BLaER1 (cell line): ENCODE data around the gene SRD5A1.
A peak's percentile ranks its signal among the peaks of the same experiment; 100 is the strongest.
"Not testable (repeated sequence)": the region's sequence is repeated elsewhere in the genome, so short reads cannot be mapped to it uniquely, and the experiment has no call there.

ENCODE experiments used
- H3K27ac ChIP-seq: shearing (Covaris generic); formaldehyde crosslinking; 2 replicates; pipeline ENCODE4 v1.8.1; 2022
- H3K27me3 ChIP-seq: shearing (Covaris generic); formaldehyde crosslinking; 2 replicates; pipeline ENCODE4 v1.8.1; 2022
- H3K36me3 ChIP-seq: shearing (Covaris generic); formaldehyde crosslinking; 2 replicates; pipeline ENCODE4 v1.8.1; 2022
- H3K4me1 ChIP-seq: shearing (Covaris generic); formaldehyde crosslinking; 2 replicates; pipeline ENCODE4 v1.8.1; 2022
- H3K4me2 ChIP-seq: shearing (Covaris generic); formaldehyde crosslinking; 2 replicates; pipeline ENCODE4 v1.8.1; 2022
- H3K4me3 ChIP-seq: shearing (Covaris generic); formaldehyde crosslinking; 2 replicates; pipeline ENCODE4 v1.8.1; 2022
- H3K9ac ChIP-seq: shearing (Covaris generic); formaldehyde crosslinking; 2 replicates; pipeline ENCODE4 v1.8.1; 2022
- H3K9me3 ChIP-seq: shearing (Covaris generic); formaldehyde crosslinking; 2 replicates; pipeline ENCODE4 v1.8.1; 2022
- H4K20me1 ChIP-seq: shearing (Covaris generic); formaldehyde crosslinking; 2 replicates; pipeline ENCODE4 v1.8.1; 2022
- Cebpa-rat ChIP-seq: shearing (Covaris generic); IDR thresholded peaks from 2 replicates; pipeline ENCODE4 v1.8.1; 2022

SRD5A1 gene

GRCh38 chr5:6656680-6657079 is 23.4 kb downstream of the SRD5A1 start:
- no peaks in the 10 kb centered on the region for H4K20me1 ChIP-seq
- no peaks in the 10 kb centered on the region for H3K27me3 ChIP-seq
- peaks cover 25% of the 10 kb centered on the region for H3K4me1 ChIP-seq
- no peak overlapping the region for H3K27ac ChIP-seq
- peaks cover 25% of the 10 kb centered on the region for H3K9me3 ChIP-seq
- peaks cover 37% of the 10 kb centered on the region for H3K36me3 ChIP-seq
- no peak overlapping the region for H3K4me2 ChIP-seq
- no peak overlapping the region for H3K9ac ChIP-seq
- H3K4me3 ChIP-seq = no peak overlapping the region
- no peak for TF ChIP-seq Cebpa-rat

- no peak overlapping the region for H3K9ac ChIP-seq
- no peaks in the 10 kb centered on the region for H3K27me3 ChIP-seq
- peaks cover 38% of the 10 kb centered on the region for H3K36me3 ChIP-seq
- peaks cover 19% of the 10 kb centered on the region for H3K4me1 ChIP-seq
- no peak for TF ChIP-seq Cebpa-rat
- peak overlapping the region; percentile 79 for H3K4me2 ChIP-seq
- no peak overlapping the region for H3K4me3 ChIP-seq
- peak overlapping the region; percentile 7 for H3K27ac ChIP-seq
- H3K9me3 ChIP-seq = peaks cover 25% of the 10 kb centered on the region
- no peaks in the 10 kb centered on the region for H4K20me1 ChIP-seq
These were observed 26.9 kb downstream of the SRD5A1 start for GRCh38 chr5:6659941-6660684.

GRCh38 chr5:6660688-6661087 is 27.4 kb downstream of the SRD5A1 start:
- peak overlapping the region; percentile 79 for H3K4me2 ChIP-seq

GRCh38 chr5:6666762-6667161 is 33.5 kb downstream of the SRD5A1 start:
- no peaks in the 10 kb centered on the region for H4K20me1 ChIP-seq
- H3K4me1 ChIP-seq = no peaks in the 10 kb centered on the region
- H3K4me3 ChIP-seq = no peak overlapping the region
- H3K27ac ChIP-seq = no peak overlapping the region
- peaks cover 17% of the 10 kb centered on the region for H3K36me3 ChIP-seq
- no peaks in the 10 kb centered on the region for H3K9me3 ChIP-seq
- TF ChIP-seq Cebpa-rat = no peak
- H3K9ac ChIP-seq = no peak overlapping the region
- H3K4me2 ChIP-seq = no peak overlapping the region
- no peaks in the 10 kb centered on the region for H3K27me3 ChIP-seq

More at GRCh38 chr5:6660688-6661087, 27.4 kb downstream of the SRD5A1 start:
- no peak overlapping the region for H3K9ac ChIP-seq
- peaks cover 19% of the 10 kb centered on the region for H3K4me1 ChIP-seq
- H4K20me1 ChIP-seq = no peaks in the 10 kb centered on the region
- peaks cover 33% of the 10 kb centered on the region for H3K36me3 ChIP-seq
- H3K27me3 ChIP-seq = no peaks in the 10 kb centered on the region
- peaks cover 19% of the 10 kb centered on the region for H3K9me3 ChIP-seq
- no peak overlapping the region for H3K4me3 ChIP-seq
- no peak overlapping the region for H3K27ac ChIP-seq
- no peak for TF ChIP-seq Cebpa-rat

- Histone ChIP-seq H3K9ac (no peak overlapping the region), H3K27ac (no peak overlapping the region), H4K20me1 (no peaks in the 10 kb centered on the region), H3K4me1 (no peaks in the 10 kb centered on the region), H3K9me3 (no peaks in the 10 kb centered on the region), H3K4me2 (no peak overlapping the region), H3K4me3 (no peak overlapping the region), H3K27me3 (no peaks in the 10 kb centered on the region), H3K36me3 (peaks cover 17% of the 10 kb centered on the region)
- TF ChIP-seq Cebpa-rat = no peak
These were observed 34.4 kb downstream of the SRD5A1 start for GRCh38 chr5:6667648-6668047.

GRCh38 chr5:6668717-6669116 is 35.5 kb downstream of the SRD5A1 start:
- not testable (repeated sequence) for H3K9me3 ChIP-seq, H3K4me2 ChIP-seq, H3K27ac ChIP-seq, H3K4me1 ChIP-seq, H4K20me1 ChIP-seq, H3K9ac ChIP-seq, H3K4me3 ChIP-seq, H3K27me3 ChIP-seq
- peaks cover 18% of the 10 kb centered on the region; the same call in 1 of the 2 replicates for H3K36me3 ChIP-seq

GRCh38 chr5:6673031-6673430 is 39.8 kb downstream of the SRD5A1 start:
- TF ChIP-seq Cebpa-rat = no peak
- no peak overlapping the region for H3K27ac ChIP-seq
- H3K9ac ChIP-seq = no peak overlapping the region
- H3K9me3 ChIP-seq = no peaks in the 10 kb centered on the region
- H4K20me1 ChIP-seq = no peaks in the 10 kb centered on the region
- H3K27me3 ChIP-seq = no peaks in the 10 kb centered on the region
- H3K36me3 ChIP-seq = peaks cover 18% of the 10 kb centered on the region; the same call in 1 of the 2 replicates
- H3K4me2 ChIP-seq = no peak overlapping the region
- no peak overlapping the region for H3K4me3 ChIP-seq
- peaks cover 4% of the 10 kb centered on the region for H3K4me1 ChIP-seq

- Histone ChIP-seq H3K4me3 (no peak overlapping the region), H3K4me2 (no peak overlapping the region), H3K4me1 (peaks cover 4% of the 10 kb centered on the region), H3K9me3 (no peaks in the 10 kb centered on the region), H4K20me1 (no peaks in the 10 kb centered on the region), H3K9ac (no peak overlapping the region), H3K27me3 (no peaks in the 10 kb centered on the region), H3K36me3 (peaks cover 18% of the 10 kb centered on the region; the same call in 1 of the 2 replicates), H3K27ac (no peak overlapping the region)
- no peak for TF ChIP-seq Cebpa-rat
These were observed 40.7 kb downstream of the SRD5A1 start for GRCh38 chr5:6673963-6674362.

- no peaks in the 10 kb centered on the region for H4K20me1 ChIP-seq
- peak overlapping the region; percentile 23; the same call in 1 of the 2 replicates for H3K4me2 ChIP-seq
- H3K27me3 ChIP-seq = no peaks in the 10 kb centered on the region
- H3K9ac ChIP-seq = no peak overlapping the region
- H3K36me3 ChIP-seq = peaks cover 18% of the 10 kb centered on the region; the same call in 1 of the 2 replicates
- peaks cover 4% of the 10 kb centered on the region for H3K4me1 ChIP-seq
- no peak overlapping the region for H3K4me3 ChIP-seq
- TF ChIP-seq Cebpa-rat = no peak
- no peak overlapping the region for H3K27ac ChIP-seq
- no peaks in the 10 kb centered on the region for H3K9me3 ChIP-seq
These were observed 41.2 kb downstream of the SRD5A1 start for GRCh38 chr5:6674421-6674820.

- Histone ChIP-seq H3K4me3 (no peak overlapping the region), H3K4me1 (peaks cover 4% of the 10 kb centered on the region), H3K9me3 (no peaks in the 10 kb centered on the region), H3K4me2 (no peak overlapping the region), H4K20me1 (no peaks in the 10 kb centered on the region), H3K9ac (no peak overlapping the region), H3K27ac (no peak overlapping the region), H3K27me3 (no peaks in the 10 kb centered on the region), H3K36me3 (peaks cover 14% of the 10 kb centered on the region; the same call in 1 of the 2 replicates)
- TF ChIP-seq Cebpa-rat = no peak
These were observed 41.6 kb downstream of the SRD5A1 start for GRCh38 chr5:6674886-6675285.
